ENCODE results near the gene DUSP12. TPM values are rescaled to one million over a fixed set of nuclear protein-coding genes. Genes with fewer than 3 reads are reported as not detected.

The DUSP12 gene
- total and polyA plus RNA-seq, 2 experiments from 2014 or later = 28.4 to 37.2 TPM

DNA sequence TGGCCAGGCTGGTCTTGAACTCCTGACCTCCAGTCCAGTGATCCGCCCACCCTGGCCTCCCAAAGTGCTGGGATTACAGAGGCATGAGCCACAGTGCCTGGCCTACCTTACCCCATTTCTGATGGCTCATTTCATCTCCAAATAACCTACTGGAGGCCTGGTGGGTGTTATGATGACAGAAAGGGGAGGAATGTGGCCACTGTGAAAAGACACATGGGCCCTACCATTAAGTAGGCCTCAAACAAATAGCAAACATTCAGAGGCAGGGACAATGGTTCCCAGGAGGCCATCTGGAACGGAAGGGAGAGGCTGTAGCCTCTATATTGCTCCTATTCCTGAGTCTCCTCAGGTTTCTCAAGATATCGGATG lies 43.5 kb upstream of the DUSP12 start:
- ATAC-seq = no peak
- no peaks in the 10 kb centered on the region for H3K4me1 ChIP-seq (ENCODE audit: insufficient read depth)
- H3K36me3 Mint-ChIP-seq (ENCODE audit: low read depth) = no peaks in the 10 kb centered on the region

More for the DNA sequence above, 43.5 kb upstream of the DUSP12 start:
- H3K4me3 ChIP-seq = no peak overlapping the region
- Mint-ChIP-seq H3K27me3 (ENCODE audit: insufficient read depth, low read depth, poor library complexity) (no peaks in the 10 kb centered on the region), H3K9me3 (no peaks in the 10 kb centered on the region), H3K4me1 (peaks cover 18% of the 10 kb centered on the region), H3K4me3 (no peak overlapping the region), H3K27ac (no peak overlapping the region)
- H3K27ac ChIP-seq (ENCODE audit: low read depth) = no peak overlapping the region
- H3K36me3 ChIP-seq (ENCODE audit: insufficient read depth) = no peaks in the 10 kb centered on the region
- H3F3A ChIP-seq (replicated peaks; ENCODE audit: low read depth) = no peaks in the 10 kb centered on the region
- H4K20me1 ChIP-seq (replicated peaks; ENCODE audit: insufficient read depth) = no peaks in the 10 kb centered on the region
- no peaks in the 10 kb centered on the region for H3K27me3 ChIP-seq (ENCODE audit: insufficient read depth)
- H3K79me2 ChIP-seq (replicated peaks; ENCODE audit: insufficient read depth) = no peaks in the 10 kb centered on the region
- no peak overlapping the region for H2AFZ ChIP-seq
- no peak for DNase-seq (ENCODE audit: low spot score)
- no peak for TF ChIP-seq POLR2AphosphoS5 (IDR thresholded peaks at IDR 0.05; ENCODE audit: low read depth)
- TF ChIP-seq, protein P1, sequence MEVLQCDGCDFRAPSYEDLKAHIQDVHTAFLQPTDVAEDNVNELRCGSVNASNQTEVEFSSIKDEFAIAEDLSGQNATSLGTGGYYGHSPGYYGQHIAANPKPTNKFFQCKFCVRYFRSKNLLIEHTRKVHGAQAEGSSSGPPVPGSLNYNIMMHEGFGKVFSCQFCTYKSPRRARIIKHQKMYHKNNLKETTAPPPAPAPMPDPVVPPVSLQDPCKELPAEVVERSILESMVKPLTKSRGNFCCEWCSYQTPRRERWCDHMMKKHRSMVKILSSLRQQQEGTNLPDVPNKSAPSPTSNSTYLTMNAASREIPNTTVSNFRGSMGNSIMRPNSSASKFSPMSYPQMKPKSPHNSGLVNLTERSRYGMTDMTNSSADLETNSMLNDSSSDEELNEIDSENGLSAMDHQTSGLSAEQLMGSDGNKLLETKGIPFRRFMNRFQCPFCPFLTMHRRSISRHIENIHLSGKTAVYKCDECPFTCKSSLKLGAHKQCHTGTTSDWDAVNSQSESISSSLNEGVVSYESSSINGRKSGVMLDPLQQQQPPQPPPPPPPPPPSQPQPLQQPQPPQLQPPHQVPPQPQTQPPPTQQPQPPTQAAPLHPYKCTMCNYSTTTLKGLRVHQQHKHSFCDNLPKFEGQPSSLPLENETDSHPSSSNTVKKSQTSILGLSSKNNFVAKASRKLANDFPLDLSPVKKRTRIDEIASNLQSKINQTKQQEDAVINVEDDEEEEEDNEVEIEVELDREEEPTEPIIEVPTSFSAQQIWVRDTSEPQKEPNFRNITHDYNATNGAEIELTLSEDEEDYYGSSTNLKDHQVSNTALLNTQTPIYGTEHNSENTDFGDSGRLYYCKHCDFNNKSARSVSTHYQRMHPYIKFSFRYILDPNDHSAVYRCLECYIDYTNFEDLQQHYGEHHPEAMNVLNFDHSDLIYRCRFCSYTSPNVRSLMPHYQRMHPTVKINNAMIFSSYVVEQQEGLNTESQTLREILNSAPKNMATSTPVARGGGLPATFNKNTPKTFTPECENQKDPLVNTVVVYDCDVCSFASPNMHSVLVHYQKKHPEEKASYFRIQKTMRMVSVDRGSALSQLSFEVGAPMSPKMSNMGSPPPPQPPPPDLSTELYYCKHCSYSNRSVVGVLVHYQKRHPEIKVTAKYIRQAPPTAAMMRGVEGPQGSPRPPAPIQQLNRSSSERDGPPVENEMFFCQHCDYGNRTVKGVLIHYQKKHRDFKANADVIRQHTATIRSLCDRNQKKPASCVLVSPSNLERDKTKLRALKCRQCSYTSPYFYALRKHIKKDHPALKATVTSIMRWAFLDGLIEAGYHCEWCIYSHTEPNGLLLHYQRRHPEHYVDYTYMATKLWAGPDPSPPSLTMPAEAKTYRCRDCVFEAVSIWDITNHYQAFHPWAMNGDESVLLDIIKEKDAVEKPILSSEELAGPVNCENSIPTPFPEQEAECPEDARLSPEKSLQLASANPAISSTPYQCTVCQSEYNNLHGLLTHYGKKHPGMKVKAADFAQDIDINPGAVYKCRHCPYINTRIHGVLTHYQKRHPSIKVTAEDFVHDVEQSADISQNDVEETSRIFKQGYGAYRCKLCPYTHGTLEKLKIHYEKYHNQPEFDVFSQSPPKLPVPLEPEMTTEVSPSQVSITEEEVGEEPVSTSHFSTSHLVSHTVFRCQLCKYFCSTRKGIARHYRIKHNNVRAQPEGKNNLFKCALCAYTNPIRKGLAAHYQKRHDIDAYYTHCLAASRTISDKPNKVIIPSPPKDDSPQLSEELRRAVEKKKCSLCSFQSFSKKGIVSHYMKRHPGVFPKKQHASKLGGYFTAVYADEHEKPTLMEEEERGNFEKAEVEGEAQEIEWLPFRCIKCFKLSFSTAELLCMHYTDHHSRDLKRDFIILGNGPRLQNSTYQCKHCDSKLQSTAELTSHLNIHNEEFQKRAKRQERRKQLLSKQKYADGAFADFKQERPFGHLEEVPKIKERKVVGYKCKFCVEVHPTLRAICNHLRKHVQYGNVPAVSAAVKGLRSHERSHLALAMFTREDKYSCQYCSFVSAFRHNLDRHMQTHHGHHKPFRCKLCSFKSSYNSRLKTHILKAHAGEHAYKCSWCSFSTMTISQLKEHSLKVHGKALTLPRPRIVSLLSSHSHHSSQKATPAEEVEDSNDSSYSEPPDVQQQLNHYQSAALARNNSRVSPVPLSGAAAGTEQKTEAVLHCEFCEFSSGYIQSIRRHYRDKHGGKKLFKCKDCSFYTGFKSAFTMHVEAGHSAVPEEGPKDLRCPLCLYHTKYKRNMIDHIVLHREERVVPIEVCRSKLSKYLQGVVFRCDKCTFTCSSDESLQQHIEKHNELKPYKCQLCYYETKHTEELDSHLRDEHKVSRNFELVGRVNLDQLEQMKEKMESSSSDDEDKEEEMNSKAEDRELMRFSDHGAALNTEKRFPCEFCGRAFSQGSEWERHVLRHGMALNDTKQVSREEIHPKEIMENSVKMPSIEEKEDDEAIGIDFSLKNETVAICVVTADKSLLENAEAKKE (CRISPR knock-in tag; IDR thresholded peaks at IDR 0.05) = no peak
- TF ChIP-seq, protein P2, sequence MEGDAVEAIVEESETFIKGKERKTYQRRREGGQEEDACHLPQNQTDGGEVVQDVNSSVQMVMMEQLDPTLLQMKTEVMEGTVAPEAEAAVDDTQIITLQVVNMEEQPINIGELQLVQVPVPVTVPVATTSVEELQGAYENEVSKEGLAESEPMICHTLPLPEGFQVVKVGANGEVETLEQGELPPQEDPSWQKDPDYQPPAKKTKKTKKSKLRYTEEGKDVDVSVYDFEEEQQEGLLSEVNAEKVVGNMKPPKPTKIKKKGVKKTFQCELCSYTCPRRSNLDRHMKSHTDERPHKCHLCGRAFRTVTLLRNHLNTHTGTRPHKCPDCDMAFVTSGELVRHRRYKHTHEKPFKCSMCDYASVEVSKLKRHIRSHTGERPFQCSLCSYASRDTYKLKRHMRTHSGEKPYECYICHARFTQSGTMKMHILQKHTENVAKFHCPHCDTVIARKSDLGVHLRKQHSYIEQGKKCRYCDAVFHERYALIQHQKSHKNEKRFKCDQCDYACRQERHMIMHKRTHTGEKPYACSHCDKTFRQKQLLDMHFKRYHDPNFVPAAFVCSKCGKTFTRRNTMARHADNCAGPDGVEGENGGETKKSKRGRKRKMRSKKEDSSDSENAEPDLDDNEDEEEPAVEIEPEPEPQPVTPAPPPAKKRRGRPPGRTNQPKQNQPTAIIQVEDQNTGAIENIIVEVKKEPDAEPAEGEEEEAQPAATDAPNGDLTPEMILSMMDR (conservative IDR thresholded peaks at IDR 0.05; ENCODE audit: low read depth in 2 of 2) = no peak
- no peak for TF ChIP-seq ZNF114 (CRISPR knock-in tag; IDR thresholded peaks at IDR 0.05)
- no peak for TF ChIP-seq EZH2phosphoT487 (IDR thresholded peaks at IDR 0.05; ENCODE audit: unreplicated experiment)
- TF ChIP-seq, protein P3, sequence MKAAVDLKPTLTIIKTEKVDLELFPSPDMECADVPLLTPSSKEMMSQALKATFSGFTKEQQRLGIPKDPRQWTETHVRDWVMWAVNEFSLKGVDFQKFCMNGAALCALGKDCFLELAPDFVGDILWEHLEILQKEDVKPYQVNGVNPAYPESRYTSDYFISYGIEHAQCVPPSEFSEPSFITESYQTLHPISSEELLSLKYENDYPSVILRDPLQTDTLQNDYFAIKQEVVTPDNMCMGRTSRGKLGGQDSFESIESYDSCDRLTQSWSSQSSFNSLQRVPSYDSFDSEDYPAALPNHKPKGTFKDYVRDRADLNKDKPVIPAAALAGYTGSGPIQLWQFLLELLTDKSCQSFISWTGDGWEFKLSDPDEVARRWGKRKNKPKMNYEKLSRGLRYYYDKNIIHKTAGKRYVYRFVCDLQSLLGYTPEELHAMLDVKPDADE (IDR thresholded peaks at IDR 0.05) = no peak
- no peak for TF ChIP-seq REST (IDR thresholded peaks at IDR 0.05; ENCODE audit: unreplicated experiment)
- TF ChIP-seq ZNF331 (CRISPR knock-in tag; IDR thresholded peaks at IDR 0.05; ENCODE audit: low read depth) = no peak
- no peak for TF ChIP-seq EZH2 (IDR thresholded peaks at IDR 0.05; ENCODE audit: low read depth, unreplicated experiment)
- no peak for TF ChIP-seq NANOG (IDR thresholded peaks at IDR 0.05; ENCODE audit: borderline replicate concordance)
- no peak for TF ChIP-seq STAT1 (IDR thresholded peaks at IDR 0.05; ENCODE audit: unreplicated experiment)
- no peak for TF ChIP-seq JUNB (IDR thresholded peaks at IDR 0.05; ENCODE audit: unreplicated experiment)
- TF ChIP-seq CREB1 (CRISPR knock-in tag; IDR thresholded peaks at IDR 0.05; ENCODE audit: low read depth) = no peak
- peaks cover 4% of the 10 kb centered on the region; the same call in 1 of the 2 replicates for H3K9me2 ChIP-seq (ENCODE audit: insufficient read depth)
- H3K4me2 ChIP-seq = no peak overlapping the region

Measured in GM23338 (cell line).